Activated CD4-positive, CD25-positive, alpha-beta regulatory T cell treated with anti-CD3 and anti-CD28 coated beads, Interleukin-2, amount 50 U/mL, for 72 hours (primary cell): ENCODE measurements around the gene NEUROD2.
A peak's percentile ranks its signal among the peaks of the same experiment; 100 is the strongest.

ENCODE experiments used
- DNase-seq: peaks from one replicate; pipeline ENCODE4 v3.0.0; 2021

NEUROD2 gene

GRCh38 chr17:39578272-39578671 lies 29.4 kb downstream of the NEUROD2 start:
- no peak for DNase-seq

- no peak for DNase-seq
These were observed 31.5 kb downstream of the NEUROD2 start for GRCh38 chr17:39576187-39576586.

GRCh38 chr17:39573447-39574298 lies 34.0 kb downstream of the NEUROD2 start:
- peak; percentile 42 for DNase-seq

GRCh38 chr17:39572121-39572520 lies 35.6 kb downstream of the NEUROD2 start:
- no peak for DNase-seq

- no peak for DNase-seq
These were observed 38.6 kb downstream of the NEUROD2 start for GRCh38 chr17:39569126-39569525.

- DNase-seq = no peak
These were observed 39.0 kb downstream of the NEUROD2 start for GRCh38 chr17:39568702-39569101.

- no peak for DNase-seq
These were observed 41.4 kb downstream of the NEUROD2 start for GRCh38 chr17:39566094-39566850.

GRCh38 chr17:39564211-39564848 lies 43.4 kb downstream of the NEUROD2 start:
- DNase-seq = no peak

GRCh38 chr17:39563476-39563875 lies 44.2 kb downstream of the NEUROD2 start:
- DNase-seq = no peak

- DNase-seq = no peak
These were observed 44.7 kb downstream of the NEUROD2 start for GRCh38 chr17:39562976-39563375.

- no peak for DNase-seq
These were observed 45.3 kb downstream of the NEUROD2 start for GRCh38 chr17:39562395-39562794.

- no peak for DNase-seq
These were observed 51.3 kb downstream of the NEUROD2 start for GRCh38 chr17:39556423-39556822.

GRCh38 chr17:39555368-39555767 lies 52.4 kb downstream of the NEUROD2 start:
- no peak for DNase-seq
